Endometrial microvascular endothelial cells (primary cell): Measurements from ENCODE around the gene CCSER1. TPM values are rescaled to one million over a fixed set of nuclear protein-coding genes. Genes with fewer than 3 reads are reported as not detected.
"Not testable (repeated sequence)": the region's sequence is repeated elsewhere in the genome, so short reads cannot be mapped to it uniquely, and the experiment has no call there.

Experiments
- in situ Hi-C: cut with HindIII; loops from 2 replicates; pipeline ENCODE4 v1.10.0; 2017; ENCODE audit warnings: low sequenced_read_pairs, low pct_unique_long_range_greater_than_20kb; ENCODE audit errors: inconsistent ontology term
- total RNA-seq: library from RNA; depleted of rRNA; stranded (reverse); fragments of >200 nt; gene quantifications from one replicate; pipeline ENCODE4 v1.2.3, GENCODE V29; 2015; ENCODE audit errors: inconsistent ontology term

Gene CCSER1
- total RNA-seq, 1 donor from 2014 or later = 2.0 TPM

- in situ Hi-C loops = no loop called here
Observed at GRCh38 chr4:91116861-91117260, 989.7 kb downstream of the CCSER1 start.

GRCh38 chr4:91118597-91118996, 991.4 kb downstream of the CCSER1 start:
- in situ Hi-C loops = no loop called here

GRCh38 chr4:91123742-91124141, 996.5 kb downstream of the CCSER1 start:
- in situ Hi-C loops = no loop called here

GRCh38 chr4:91127192-91127591, 1000.0 kb downstream of the CCSER1 start:
- in situ Hi-C loops = no loop called here

GRCh38 chr4:91127831-91128230, 1000.6 kb downstream of the CCSER1 start:
- in situ Hi-C loops = no loop called here

- in situ Hi-C loops = no loop called here
Observed at GRCh38 chr4:91128519-91128918, 1001.3 kb downstream of the CCSER1 start.

GRCh38 chr4:91147067-91147466, 1019.9 kb downstream of the CCSER1 start:
- in situ Hi-C loops = no loop called here

GRCh38 chr4:91154041-91154440, 1026.8 kb downstream of the CCSER1 start:
- in situ Hi-C loops = not testable (repeated sequence)

GRCh38 chr4:91167864-91168653, 1040.9 kb downstream of the CCSER1 start:
- in situ Hi-C loops = not testable (repeated sequence)

GRCh38 chr4:91170768-91171167, 1043.6 kb downstream of the CCSER1 start:
- in situ Hi-C loops = no loop called here

GRCh38 chr4:91171217-91171616, 1044.0 kb downstream of the CCSER1 start:
- in situ Hi-C loops = no loop called here

- in situ Hi-C loops = not testable (repeated sequence)
Observed at GRCh38 chr4:91185061-91185460, 1057.9 kb downstream of the CCSER1 start.

GRCh38 chr4:91198951-91199350, 1071.8 kb downstream of the CCSER1 start:
- in situ Hi-C loops = no loop called here

GRCh38 chr4:91207535-91207934, 1080.3 kb downstream of the CCSER1 start:
- in situ Hi-C loops = no loop called here

GRCh38 chr4:91212211-91212610, 1085.0 kb downstream of the CCSER1 start:
- in situ Hi-C loops = no loop called here

- in situ Hi-C loops = not testable (repeated sequence)
Observed at GRCh38 chr4:91217831-91218403, 1090.7 kb downstream of the CCSER1 start.

- in situ Hi-C loops = no loop called here
Observed at GRCh38 chr4:91220315-91220714, 1093.1 kb downstream of the CCSER1 start.

GRCh38 chr4:91222014-91222413, 1094.8 kb downstream of the CCSER1 start:
- in situ Hi-C loops = no loop called here

- in situ Hi-C loops = no loop called here
Observed at GRCh38 chr4:91226867-91227266, 1099.7 kb downstream of the CCSER1 start.

- in situ Hi-C loops = no loop called here
Observed at GRCh38 chr4:91228659-91229058, 1101.5 kb downstream of the CCSER1 start.
